ENCODE measurements around the gene IL17REL. TPM values are rescaled to one million over a fixed set of nuclear protein-coding genes. Genes with fewer than 3 reads are reported as not detected.
A peak's percentile ranks its signal among the peaks of the same experiment; 100 is the strongest.

Gene IL17REL
- total and polyA plus RNA-seq, 2 of the 13 experiments (the other 11 are each of a cell fraction or from before 2014, with no cell fraction given) = not detected

- intact Hi-C loops (cut with micrococcal nuclease; ENCODE audit: unreplicated experiment) (loop anchor here (5.0 kb wide), 1 partner anchor 38 kb away; no protein-coding TSS in a partner anchor), in situ Hi-C loops (cut with HindIII; ENCODE audit: extremely low pct_ligation_motif_present, low pct_unique_long_range_greater_than_20kb) (loop anchor here (5.0 kb wide), 1 partner anchor 62 kb away; no protein-coding TSS in a partner anchor)
- Histone ChIP-seq H3K27me3 (ENCODE audit: control insufficient read depth in 1 of 2, insufficient read depth in 2 of 2, low read length in 2 of 2) (peaks cover 3 to 18% of the 10 kb centered on the region in 2 experiments; a peak in 2 of 5 replicates), H2AFZ (ENCODE audit: low read length) (no peak overlapping the region), H3K36me3 (replicated peaks in 1 of 2; ENCODE audit: control insufficient read depth in 1 of 2, insufficient read depth in 2 of 2, low read length in 2 of 2) (no peaks in the 10 kb centered on the region), H3K4me1 (ENCODE audit: insufficient read depth, low read length) (peaks cover 7% of the 10 kb centered on the region), H3K27ac (ENCODE audit: extremely low read length, insufficient read depth, low read length) (no peak overlapping the region), H3K79me2 (ENCODE audit: insufficient read depth, low read length) (no peaks in the 10 kb centered on the region), H3K4me2 (ENCODE audit: low read depth, low read length) (peak overlapping the region; percentile 33; the same call in 1 of the 2 replicates), H4K20me1 (ENCODE audit: insufficient read depth, low read length) (no peaks in the 10 kb centered on the region), H3K9me3 (ENCODE audit: low read length) (peaks cover 6% of the 10 kb centered on the region; the same call in 1 of the 2 replicates), H3K4me3 (replicated peaks in 1 of 3; ENCODE audit: insufficient read depth in 1 of 3, low read depth in 2 of 3, low read length in 3 of 3) (no peak overlapping the region), H3K9ac (ENCODE audit: insufficient read depth, low read depth, low read length) (no peak overlapping the region)
- DNase-seq (ENCODE audit: low spot score) = no peak
- ATAC-seq = peak; percentile 12
- TF ChIP-seq SMARCC2 (IDR thresholded peaks at IDR 0.05) (no peak), ZC3H4 (CRISPR knock-in tag; IDR thresholded peaks at IDR 0.05; ENCODE audit: borderline replicate concordance) (no peak), GABPB1 (CRISPR knock-in tag; IDR thresholded peaks at IDR 0.05) (no peak), ATM (IDR thresholded peaks at IDR 0.05; ENCODE audit: borderline replicate concordance) (no peak), ZNF18 (CRISPR knock-in tag; IDR thresholded peaks at IDR 0.05; ENCODE audit: insufficient replicate concordance) (no peak), ZKSCAN1 (IDR thresholded peaks at IDR 0.05; ENCODE audit: low read length) (0 out of 2 replicates have a peak, but pooled peaks have one; percentile 0)
- no TSS peak for BruUV-seq (replicated peaks)
- 0% methylated on average over 1 of the region's 11 CpGs for WGBS (ENCODE audit: low lambda C conversion rate)
- ChIA-PET CTCF (ENCODE audit: low intra/inter-chr PET ratio, low total read pairs) (interaction anchor here (1.7 kb wide), 1 partner anchor 64 kb away, joined by 26 read pairs; no protein-coding TSS in a partner anchor), POLR2A (interaction anchor here (1.1 kb wide), 1 partner anchor 27 kb away, joined by 3 read pairs; no protein-coding TSS in a partner anchor)
- no peak for FAIRE-seq
These were observed 18.8 kb downstream of the IL17REL start for GRCh38 chr22:49993649-49994360.

All from HepG2 (cell line).